HG03064 (cell line): ENCODE measurements around the gene RAP1A.
"Not testable (repeated sequence)": the region's sequence is repeated elsewhere in the genome, so short reads cannot be mapped to it uniquely, and the experiment has no call there.

Experiments
- ATAC-seq: cut with Tn5 transposase; IDR thresholded peaks from one replicate; pipeline ENCODE4 v1.9.1; 2021; ENCODE audit warnings: low read depth; ENCODE audit not compliant: unreplicated experiment

The RAP1A gene

DNA sequence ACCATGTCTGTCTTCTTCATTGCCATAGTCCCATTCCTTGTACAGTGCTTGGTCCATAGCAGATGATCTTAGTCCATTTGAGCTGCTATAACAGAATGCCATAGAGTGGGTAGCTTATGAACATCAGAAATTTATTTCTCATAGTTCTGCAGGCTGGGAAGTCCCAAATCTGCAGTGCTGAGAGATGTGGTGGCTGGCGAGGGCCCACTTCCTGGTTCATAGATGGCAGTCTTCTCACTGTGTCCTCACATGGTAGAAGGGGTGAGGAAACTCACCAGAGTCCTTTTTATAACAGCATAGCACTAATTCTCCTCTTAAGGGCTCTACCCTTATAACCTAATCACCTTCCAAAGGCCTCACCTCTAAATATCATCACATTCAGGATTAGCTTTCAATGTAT lies 23.1 kb upstream of the RAP1A start:
- ATAC-seq = no peak

- no peak for ATAC-seq
Measured at GRCh38 chr1:111597426-111597825, 22.2 kb upstream of the RAP1A start.

- ATAC-seq = no peak
Measured at GRCh38 chr1:111598544-111598943, 21.0 kb upstream of the RAP1A start.

GRCh38 chr1:111599781-111600693 lies 19.6 kb upstream of the RAP1A start:
- peak; percentile 2 for ATAC-seq

DNA sequence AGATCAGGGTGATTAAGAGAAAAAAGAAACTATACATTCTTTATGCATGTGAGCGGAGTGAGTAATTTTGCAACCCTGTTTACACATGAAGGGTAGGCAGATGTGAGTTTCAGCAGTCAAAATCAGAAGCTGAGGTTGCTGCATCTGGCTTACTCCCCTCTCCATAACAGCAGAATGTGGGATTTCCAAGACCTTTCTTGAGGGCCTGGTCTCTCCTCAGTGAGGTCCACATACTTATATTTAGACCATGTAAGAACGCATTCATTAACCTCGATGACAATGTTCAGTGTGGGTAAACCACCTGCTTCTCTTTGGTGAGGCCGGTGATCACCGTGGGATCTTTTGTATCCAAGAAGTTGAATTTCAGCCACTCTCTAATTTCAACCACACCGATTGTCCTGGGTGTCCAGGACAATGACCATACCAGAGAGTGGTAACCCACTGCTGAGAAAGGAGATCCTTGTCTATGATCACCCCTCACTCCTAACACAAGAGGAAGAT lies 18.7 kb upstream of the RAP1A start:
- peak; percentile 59 for ATAC-seq

GRCh38 chr1:111602302-111602701 lies 17.3 kb upstream of the RAP1A start:
- ATAC-seq = no peak

GRCh38 chr1:111602974-111603373 lies 16.6 kb upstream of the RAP1A start:
- ATAC-seq = no peak

DNA sequence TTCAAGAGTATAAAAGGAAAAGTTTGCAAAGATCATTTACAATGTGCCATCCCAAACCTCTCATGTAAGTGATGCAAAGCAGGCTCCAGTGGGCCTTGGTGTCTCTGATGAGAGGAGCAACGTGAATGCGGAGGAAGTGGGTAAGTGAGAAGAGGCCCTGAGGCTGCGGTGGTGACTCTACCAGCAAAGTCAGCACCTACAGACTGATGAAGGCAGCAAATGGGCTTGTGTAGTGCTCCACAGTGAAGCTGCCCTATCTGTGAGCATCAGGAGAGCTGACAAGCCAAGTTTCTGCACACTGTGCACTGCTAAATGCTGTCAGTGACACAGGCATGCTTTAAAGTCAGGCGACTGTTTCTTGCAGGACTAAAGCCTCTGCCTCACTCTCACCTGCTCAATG lies 15.6 kb upstream of the RAP1A start:
- ATAC-seq = no peak

DNA sequence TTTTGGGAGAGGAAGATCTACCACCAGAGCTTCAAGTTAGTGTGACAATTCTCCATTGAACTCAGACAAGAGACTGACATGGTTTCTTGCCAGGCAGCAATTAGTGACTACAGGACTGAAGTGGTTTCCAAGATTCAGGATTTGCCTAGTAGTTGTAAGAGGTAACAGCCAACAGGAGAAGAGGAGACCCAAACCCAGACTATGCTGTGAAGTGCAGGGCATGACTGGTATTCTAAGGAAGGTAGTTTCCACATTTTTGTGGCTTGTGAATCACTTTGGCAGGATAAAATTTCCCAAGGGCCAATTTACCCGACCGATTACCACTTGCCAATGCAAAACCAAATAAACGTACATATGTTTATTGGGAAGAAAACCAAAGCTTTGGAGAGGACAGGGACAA lies 14.7 kb upstream of the RAP1A start:
- ATAC-seq = no peak

DNA sequence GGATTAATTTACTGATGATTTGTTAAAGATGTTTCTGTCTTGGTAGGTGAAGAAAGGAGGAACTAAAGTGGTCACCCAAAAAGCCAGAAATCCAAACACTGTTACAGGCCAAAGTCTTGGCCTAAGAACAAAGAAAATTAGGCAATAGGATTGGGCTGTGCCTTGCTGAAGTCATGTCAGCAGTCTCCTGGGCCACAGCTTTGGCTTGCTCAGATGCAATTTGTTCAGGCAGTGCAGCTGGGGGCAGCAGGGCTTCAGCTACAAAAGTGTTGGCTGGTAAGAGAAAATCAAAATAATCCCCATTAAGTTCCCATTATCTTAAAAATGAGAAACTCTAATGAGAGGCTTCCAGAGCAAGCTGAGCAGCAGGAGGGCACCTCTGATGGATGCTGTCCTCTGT lies 14.0 kb upstream of the RAP1A start:
- no peak for ATAC-seq

DNA sequence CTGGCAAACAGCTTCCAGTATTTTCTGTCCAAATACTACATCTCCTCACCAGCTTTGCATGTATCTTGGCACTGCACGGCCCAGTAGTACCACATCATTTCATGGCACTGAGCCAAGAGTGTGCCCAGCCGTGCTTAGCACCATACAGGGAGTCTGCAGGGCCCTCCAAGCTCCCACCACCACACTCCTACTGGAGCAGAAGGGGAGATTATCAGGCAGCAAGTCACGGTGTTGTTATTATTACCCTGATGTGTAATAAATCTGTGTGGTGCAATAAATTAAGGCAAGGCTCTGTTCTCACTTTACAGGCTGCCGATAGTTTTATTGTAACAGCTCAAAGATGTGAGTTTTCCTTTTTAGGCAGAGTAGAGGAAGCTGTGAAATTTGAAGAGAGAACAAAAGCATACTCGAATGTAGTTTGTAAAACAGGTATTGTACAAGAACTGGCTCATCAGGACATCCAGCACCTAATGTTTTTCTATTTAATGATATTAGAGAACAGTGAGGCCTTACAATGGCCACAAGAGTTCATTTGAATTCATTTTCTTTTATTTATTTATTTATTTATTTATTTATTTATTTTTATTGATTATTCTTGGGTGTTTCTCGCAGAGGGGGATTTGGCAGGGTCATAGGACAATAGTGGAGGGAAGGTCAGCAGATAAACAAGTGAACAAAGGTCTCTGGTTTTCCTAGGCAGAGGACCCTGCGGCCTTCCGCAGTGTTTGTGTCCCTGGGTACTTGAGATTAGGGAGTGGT lies 13.0 kb upstream of the RAP1A start:
- not testable (repeated sequence) for ATAC-seq

GRCh38 chr1:111608528-111608927 lies 11.1 kb upstream of the RAP1A start:
- ATAC-seq = not testable (repeated sequence)

DNA sequence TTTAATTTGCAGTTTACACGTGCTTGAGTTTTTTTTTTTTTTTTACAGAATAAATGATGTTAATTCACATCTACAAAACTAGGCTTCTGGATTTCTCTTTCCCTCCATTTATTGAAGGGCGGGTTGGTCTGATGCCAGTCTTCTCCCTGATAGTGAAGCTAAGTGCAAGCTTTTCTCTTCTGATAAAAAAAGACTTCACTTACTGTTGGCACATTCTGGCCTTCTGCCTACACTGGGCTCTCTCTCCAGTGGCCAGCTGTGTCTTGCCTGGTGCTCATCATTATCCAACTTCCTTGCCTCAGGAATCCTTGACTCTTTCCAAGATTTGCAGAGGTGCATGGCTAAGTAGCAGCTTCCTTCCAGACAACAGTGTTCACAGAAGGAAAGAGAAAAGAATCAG lies 7.6 kb upstream of the RAP1A start:
- ATAC-seq = no peak

- peak; percentile 59 for ATAC-seq
Measured at GRCh38 chr1:111615870-111616715, 3.5 kb upstream of the RAP1A start.

DNA sequence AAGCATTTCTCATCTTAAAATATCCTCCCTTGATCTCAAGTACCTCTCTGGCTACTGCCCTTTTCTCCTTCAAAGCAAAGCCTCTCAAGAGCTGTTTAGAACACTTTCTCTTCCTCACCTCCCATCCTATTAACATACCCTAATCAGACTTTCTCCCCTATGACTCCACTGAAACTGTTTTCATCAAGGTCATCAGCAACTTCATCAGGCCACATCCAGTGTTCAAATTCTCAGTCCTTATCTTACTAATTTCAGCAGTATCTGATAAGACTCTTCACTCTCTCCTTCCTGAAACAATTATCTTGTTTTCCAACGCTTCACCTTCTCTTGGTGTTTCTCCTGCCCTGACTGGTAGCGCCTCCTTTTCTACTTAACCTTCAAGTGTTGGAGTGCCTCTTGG lies 1.5 kb upstream of the RAP1A start:
- ATAC-seq = no peak

DNA sequence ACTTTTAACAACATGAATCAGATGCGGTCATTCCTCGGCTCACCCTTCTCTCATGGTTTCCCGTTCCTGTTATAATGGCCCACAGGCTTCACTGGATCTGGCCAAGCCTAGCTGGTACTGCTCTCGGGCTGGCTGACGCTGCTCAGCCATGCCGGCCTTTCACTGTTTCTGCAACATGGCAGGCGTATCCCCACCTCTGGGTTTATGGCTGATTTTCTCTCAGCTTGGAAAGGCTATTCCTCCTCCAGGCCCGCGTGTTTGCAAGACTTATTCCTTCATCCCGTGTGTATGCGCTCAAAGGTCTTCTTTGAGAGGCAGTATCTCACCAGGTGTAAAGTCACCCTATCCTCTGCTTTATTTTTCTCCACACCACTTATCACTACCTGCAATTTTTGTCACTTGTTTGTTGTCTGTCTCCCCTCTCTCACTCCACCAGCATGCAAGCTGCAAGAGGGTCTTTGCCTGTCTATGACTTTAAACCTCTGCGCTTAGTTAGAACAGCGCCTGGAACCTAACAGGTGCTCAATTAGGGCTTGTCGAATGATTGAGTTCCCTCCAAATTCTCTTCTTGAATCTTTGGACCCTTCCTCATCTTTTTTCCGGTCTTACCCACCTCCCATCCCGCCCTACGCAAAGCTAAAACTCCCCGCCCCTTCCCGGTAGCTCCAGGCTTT lies 491 bp upstream of the RAP1A start:
- peak; percentile 3 for ATAC-seq

GRCh38 chr1:111620441-111620971 lies 917 bp downstream of the RAP1A start:
- no peak for ATAC-seq

DNA sequence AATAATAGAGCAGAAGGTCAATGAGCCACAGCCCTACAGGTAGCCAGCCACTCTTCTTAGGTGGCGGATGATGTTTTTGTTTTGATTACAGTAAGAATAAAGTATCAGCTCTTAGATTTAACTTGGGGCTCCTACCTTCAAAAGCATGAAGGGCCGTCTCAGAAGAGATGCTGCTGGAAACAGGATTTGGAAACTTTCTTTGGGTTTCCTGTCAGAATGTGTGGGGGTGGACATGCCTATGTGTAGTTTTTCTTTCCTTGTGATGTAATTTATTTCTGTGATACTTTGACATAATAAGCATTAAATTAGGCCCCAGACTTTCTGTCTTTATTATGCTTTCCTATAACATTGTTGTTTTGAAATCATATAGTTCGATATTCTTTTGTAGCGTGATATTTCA lies 1.5 kb downstream of the RAP1A start:
- no peak for ATAC-seq

DNA sequence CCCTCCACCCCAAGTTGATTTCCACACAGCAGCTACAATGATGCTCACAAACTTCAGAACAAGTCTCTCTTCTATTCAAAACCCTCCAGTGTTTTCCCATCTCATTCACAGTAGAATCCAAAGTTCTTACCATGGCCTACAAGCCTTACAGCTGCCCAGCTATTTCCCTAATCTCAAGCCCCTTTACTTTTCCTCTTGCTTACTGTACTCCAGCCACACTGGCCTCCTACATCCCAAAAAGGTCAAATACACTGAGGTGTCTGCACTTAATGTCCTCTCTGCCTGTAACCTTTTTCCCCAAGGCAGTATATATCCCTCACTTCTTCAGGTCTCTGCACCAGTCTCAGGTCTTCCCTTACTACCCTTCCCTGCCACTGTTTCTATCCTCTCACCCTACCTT lies 2.6 kb downstream of the RAP1A start:
- ATAC-seq = no peak

GRCh38 chr1:111624382-111624781 lies 4.8 kb downstream of the RAP1A start:
- no peak for ATAC-seq
